IMR-90 (cell line): ENCODE results near the gene DGLUCY. TPM values are rescaled to one million over a fixed set of nuclear protein-coding genes. Genes with fewer than 3 reads are reported as not detected.

Experiments used
- ATAC-seq: fragments of 200-7000 bp; cut with Tn5 transposase; 2 replicates; pipeline ENCODE4 v1.9.1; 2020; ENCODE audit warnings: low read depth, mild to moderate bottlenecking, moderate library complexity
- BruUV-seq: library from RNA; stranded (reverse); fragments of 400-500 nt; replicated peaks from 2 replicates; lab custom pipeline; 2021; lab: Mats Ljungman, UMichigan
- CTCF ChIA-PET: fragments of 300-600 bp; formaldehyde crosslinking; extraction: SDS; loops from one replicate; lab custom pipeline; 2021; ENCODE audit warnings: antibody characterized with exemption; lab: Yijun Ruan, JAX
- POLR2A ChIA-PET: fragments of 300-600 bp; sonication (Branson Sonifier 250); formaldehyde crosslinking; loops from one replicate; lab custom pipeline; 2022; ENCODE audit warnings: antibody characterized with exemption; ENCODE audit not compliant: unreplicated experiment; lab: Charles Lee
- DNase-seq: peaks from one replicate; pipeline ENCODE4 v3.0.0; 2013
- H2AFZ ChIP-seq: replicated peaks from 2 replicates; pipeline ENCODE3; 2013; ENCODE audit warnings: low read length, mild to moderate bottlenecking; ENCODE audit not compliant: poor library complexity
- H2AK5ac ChIP-seq: 2 replicates; pipeline ENCODE4 v1.6.1; 2013; ENCODE audit warnings: low read depth, low read length, inconsistent platforms
- H2AK9ac ChIP-seq: replicated peaks from 2 replicates; pipeline ENCODE3; 2013; ENCODE audit warnings: mild to moderate bottlenecking, low read depth, low read length, moderate library complexity; ENCODE audit not compliant: poor library complexity
- H2BK120ac ChIP-seq: 2 replicates; pipeline ENCODE4 v1.6.1; 2013; ENCODE audit warnings: low read depth, low read length, inconsistent platforms
- H2BK15ac ChIP-seq: 3 replicates; pipeline ENCODE4 v1.6.1; 2013; ENCODE audit warnings: low read depth, low read length, inconsistent platforms
- H2BK20ac ChIP-seq: 2 replicates; pipeline ENCODE4 v1.6.1; 2013; ENCODE audit warnings: low read depth, mild to moderate bottlenecking, inconsistent platforms, low read length, moderate library complexity
- H2BK5ac ChIP-seq: 2 replicates; pipeline ENCODE4 v1.6.1; 2013; ENCODE audit warnings: mild to moderate bottlenecking, low read depth, low read length, inconsistent platforms; ENCODE audit not compliant: poor library complexity, severe bottlenecking
- H3K14ac ChIP-seq: replicated peaks from 2 replicates; pipeline ENCODE4 v1.6.1; 2013; ENCODE audit warnings: low read depth, low read length, inconsistent platforms
- H3K18ac ChIP-seq: 2 replicates; pipeline ENCODE4 v1.6.1; 2013; ENCODE audit warnings: low read depth, low read length, control low read depth
- H3K23ac ChIP-seq: 2 replicates; pipeline ENCODE4 v1.6.1; 2013; ENCODE audit warnings: low read depth, low read length, inconsistent platforms
- H3K27ac ChIP-seq: 2 replicates; pipeline ENCODE4 v1.5.1; 2013; ENCODE audit warnings: mild to moderate bottlenecking, control low read depth, low read length; ENCODE audit not compliant: insufficient read depth
- H3K27me3 ChIP-seq: 2 replicates; pipeline ENCODE4 v1.6.1; 2013; ENCODE audit warnings: low read length; ENCODE audit not compliant: control insufficient read depth, insufficient read depth
- H3K36me3 ChIP-seq: 2 replicates; pipeline ENCODE4 v1.6.1; 2013; ENCODE audit warnings: low read length, mixed read lengths; ENCODE audit not compliant: control insufficient read depth, insufficient read depth
- H3K4ac ChIP-seq: 2 replicates; pipeline ENCODE4 v1.6.1; 2013; ENCODE audit warnings: low read depth, low read length, inconsistent platforms
- H3K4me1 ChIP-seq: 2 replicates; pipeline ENCODE4 v1.6.1; 2013; ENCODE audit warnings: low read length, mixed read lengths; ENCODE audit not compliant: control insufficient read depth, insufficient read depth
- H3K4me2 ChIP-seq: 2 replicates; pipeline ENCODE4 v1.6.1; 2013; ENCODE audit warnings: low read depth, mild to moderate bottlenecking, control low read depth, low read length, moderate library complexity
- H3K4me3 ChIP-seq: 2 replicates; pipeline ENCODE4 v1.5.1; 2013; ENCODE audit warnings: low read depth, mild to moderate bottlenecking, control low read depth, low read length, moderate library complexity; ENCODE audit not compliant: insufficient read depth
- H3K56ac ChIP-seq: 2 replicates; pipeline ENCODE4 v1.6.1; 2013; ENCODE audit warnings: low read length, inconsistent platforms; ENCODE audit not compliant: insufficient read depth; ENCODE audit errors: extremely low read depth
- H3K79me1 ChIP-seq, 2 experiments: 2 replicates each; pipeline ENCODE4 v1.6.1; 2013; ENCODE audit warnings: low read length in 2 of 2, inconsistent platforms in 1 of 2, low read depth in 1 of 2
- H3K9ac ChIP-seq: 2 replicates; pipeline ENCODE4 v1.6.1; 2013; ENCODE audit warnings: low read depth, low read length, control low read depth
- H3K9me1 ChIP-seq: 2 replicates; pipeline ENCODE4 v1.6.1; 2013; ENCODE audit warnings: low read length, inconsistent platforms; ENCODE audit not compliant: insufficient read depth
- H3K9me3 ChIP-seq: 2 replicates; pipeline ENCODE4 v1.6.1; 2013; ENCODE audit warnings: low read length; ENCODE audit not compliant: control insufficient read depth, insufficient read depth
- H4K20me1 ChIP-seq: 2 replicates; pipeline ENCODE4 v1.6.1; 2013; ENCODE audit warnings: low read length, inconsistent platforms; ENCODE audit not compliant: insufficient read depth
- H4K5ac ChIP-seq: 2 replicates; pipeline ENCODE4 v1.6.1; 2013; ENCODE audit warnings: mild to moderate bottlenecking, low read depth, low read length, control low read depth
- H4K8ac ChIP-seq, 2 experiments: 2 replicates each; pipeline ENCODE4 v1.6.1; 2013; ENCODE audit warnings: low read depth in 2 of 2, low read length in 2 of 2, control low read depth in 1 of 2, inconsistent platforms in 1 of 2
- H4K91ac ChIP-seq: 2 replicates; pipeline ENCODE4 v1.6.1; 2013; ENCODE audit warnings: low read depth, low read length, inconsistent platforms; ENCODE audit not compliant: insufficient read depth
- BHLHE40 ChIP-seq: fragments of 150-350 bp; IDR thresholded peaks from 2 replicates; pipeline ENCODE4 v1.6.1; 2016; ENCODE audit warnings: mild to moderate bottlenecking, low read depth, low read length
- MXI1 ChIP-seq: IDR thresholded peaks from 2 replicates; pipeline ENCODE4 v1.6.1; 2012; ENCODE audit warnings: low read depth, mild to moderate bottlenecking, low read length, moderate library complexity, borderline replicate concordance
- POLR2A ChIP-seq: IDR thresholded peaks from 2 replicates; pipeline ENCODE4 v1.6.1; 2012; ENCODE audit warnings: mild to moderate bottlenecking, low read depth, low read length
- RAD21 ChIP-seq: IDR thresholded peaks from 2 replicates; pipeline ENCODE4 v1.6.1; 2012; ENCODE audit warnings: low read length, improper control_type of control experiment
- RFX5 ChIP-seq: IDR thresholded peaks from 2 replicates; pipeline ENCODE4 v1.8.0; 2012; ENCODE audit warnings: low read depth, mild to moderate bottlenecking, low read length, moderate library complexity
- SMC3 ChIP-seq: fragments of 150-350 bp; IDR thresholded peaks from 2 replicates; pipeline ENCODE4 v1.6.1; 2016; ENCODE audit warnings: low read depth, mild to moderate bottlenecking, antibody characterized with exemption, low read length, moderate library complexity
- WGBS, 2 experiments: methylation state at CpG; one replicate each; pipeline versions ENCODE4 v1.1.5 to v1.1.7; 2013; ENCODE audit warnings: missing lambda C conversion rate in 2 of 2; ENCODE audit not compliant: insufficient read length in 1 of 2; ENCODE audit errors: extremely low coverage in 2 of 2; 5-methylcytosine and 5-hydroxymethylcytosine counted together
- dilution Hi-C: fragments of 300-500 bp; cut with HindIII; formaldehyde crosslinking; loops from one replicate; pipeline ENCODE4 v1.14.3; 2018; ENCODE audit warnings: low sequenced_read_pairs; ENCODE audit not compliant: unreplicated experiment
- in situ Hi-C: fragments of 300-500 bp; cut with MboI; formaldehyde crosslinking; loops from 3 replicates; pipeline ENCODE4 v1.14.3; 2019; ENCODE audit warnings: low sequenced_read_pairs, inconsistent platforms, mixed read lengths
- intact Hi-C: fragments of 100-400 bp; cut with micrococcal nuclease; formaldehyde crosslinking; loops from 2 replicates; pipeline ENCODE4 v1.10.0; 2022
- polyA plus RNA-seq, 3 experiments: library from polyadenylated mRNA; depleted of rRNA; stranded (reverse); fragments of >200 nt; gene quantifications; 2 replicates each; pipeline ENCODE4 v1.2.3, GENCODE V29; 2012; ENCODE audit warnings: low replicate concordance in 1 of 3
- total RNA-seq: library from RNA; depleted of rRNA; stranded (reverse); fragments of >200 nt; gene quantifications from 2 replicates; pipeline ENCODE4 v1.2.3, GENCODE V29; 2012
- TF ChIP-seq, protein P1 (sequence below): fragments of 150-350 bp; IDR thresholded peaks from 2 replicates; pipeline ENCODE4 v1.6.1; 2016; ENCODE audit warnings: low read depth, mild to moderate bottlenecking, low read length, moderate library complexity, borderline replicate concordance
- TF ChIP-seq, protein P2 (sequence below): fragments of 150-350 bp; IDR thresholded peaks from 2 replicates; pipeline ENCODE4 v1.6.1; 2017; ENCODE audit warnings: mild to moderate bottlenecking, antibody characterized with exemption, low read length, low read depth

The DGLUCY gene
- total and polyA plus RNA-seq, 2 of the 4 experiments (the other 2 are of a cell fraction): 8.5 to 13.3 TPM

DNA sequence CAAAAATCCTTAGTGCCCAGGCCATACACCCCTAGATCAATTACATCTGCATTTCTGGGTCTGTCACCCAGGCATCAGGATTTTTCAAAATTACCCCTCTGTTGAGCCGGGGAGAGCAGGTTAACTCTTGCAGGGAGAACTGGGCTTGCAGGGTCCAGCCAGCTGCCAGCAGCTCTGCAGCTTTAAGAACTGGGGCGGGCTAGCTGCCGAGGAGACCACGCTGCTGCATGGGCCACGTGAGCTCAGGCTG, at the start of gene DGLUCY (continued):
- TF ChIP-seq, protein P1, sequence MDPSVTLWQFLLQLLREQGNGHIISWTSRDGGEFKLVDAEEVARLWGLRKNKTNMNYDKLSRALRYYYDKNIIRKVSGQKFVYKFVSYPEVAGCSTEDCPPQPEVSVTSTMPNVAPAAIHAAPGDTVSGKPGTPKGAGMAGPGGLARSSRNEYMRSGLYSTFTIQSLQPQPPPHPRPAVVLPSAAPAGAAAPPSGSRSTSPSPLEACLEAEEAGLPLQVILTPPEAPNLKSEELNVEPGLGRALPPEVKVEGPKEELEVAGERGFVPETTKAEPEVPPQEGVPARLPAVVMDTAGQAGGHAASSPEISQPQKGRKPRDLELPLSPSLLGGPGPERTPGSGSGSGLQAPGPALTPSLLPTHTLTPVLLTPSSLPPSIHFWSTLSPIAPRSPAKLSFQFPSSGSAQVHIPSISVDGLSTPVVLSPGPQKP: no peak
- TF ChIP-seq POLR2A (no peak), SMC3 (no peak), MXI1 (peak; percentile 95; the same call in 1 of the 2 replicates)

DNA sequence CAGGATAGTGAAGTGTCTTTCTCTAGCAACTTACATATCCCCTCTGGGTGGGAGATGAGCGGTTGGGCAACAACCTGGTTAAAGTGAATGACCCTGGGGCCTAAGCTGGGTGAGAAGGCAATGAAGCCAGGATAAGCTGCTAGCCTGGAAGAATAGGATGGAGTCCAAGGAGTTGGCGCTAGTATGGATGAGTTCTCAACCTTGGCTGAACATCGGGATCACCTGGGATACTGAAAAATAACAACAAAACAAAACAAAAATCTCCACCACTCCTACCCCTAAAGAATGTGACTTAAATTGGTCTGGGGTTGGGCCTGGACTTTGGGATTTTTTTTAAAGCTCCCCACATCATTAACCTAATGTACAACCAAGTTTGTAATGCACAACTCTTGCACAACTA, 48.6 kb upstream of the DGLUCY start:
- Histone ChIP-seq H3K4ac (no peak overlapping the region), H3K27ac (no peak overlapping the region), H3K9ac (no peak overlapping the region), H3K4me3 (no peak overlapping the region), H4K5ac (no peak overlapping the region), H3K23ac (no peak overlapping the region), H2BK120ac (no peak overlapping the region), H3K36me3 (no peaks in the 10 kb centered on the region), H2BK15ac (no peak overlapping the region), H3K79me1 (no peaks in the 10 kb centered on the region), H3K9me3 (no peaks in the 10 kb centered on the region), H3K4me2 (no peak overlapping the region), H3K27me3 (no peaks in the 10 kb centered on the region), H4K20me1 (no peaks in the 10 kb centered on the region), H2AK9ac (no peak overlapping the region), H2AK5ac (no peak overlapping the region), H2BK20ac (no peak overlapping the region), H3K18ac (no peak overlapping the region), H3K9me1 (no peaks in the 10 kb centered on the region), H4K91ac (no peak overlapping the region), H4K8ac (no peak overlapping the region), H2BK5ac (no peak overlapping the region), H3K4me1 (no peaks in the 10 kb centered on the region), H3K56ac (no peak overlapping the region), H3K14ac (no peak overlapping the region), H2AFZ (no peak overlapping the region)
- ChIA-PET CTCF (interaction anchor here (0.5 kb wide), 1 partner anchor 108 kb away, joined by 5 read pairs; no protein-coding TSS in a partner anchor), POLR2A (no interaction called here)
- no TSS peak for BruUV-seq
- no peak for TF ChIP-seq BHLHE40
- TF ChIP-seq, protein P2, sequence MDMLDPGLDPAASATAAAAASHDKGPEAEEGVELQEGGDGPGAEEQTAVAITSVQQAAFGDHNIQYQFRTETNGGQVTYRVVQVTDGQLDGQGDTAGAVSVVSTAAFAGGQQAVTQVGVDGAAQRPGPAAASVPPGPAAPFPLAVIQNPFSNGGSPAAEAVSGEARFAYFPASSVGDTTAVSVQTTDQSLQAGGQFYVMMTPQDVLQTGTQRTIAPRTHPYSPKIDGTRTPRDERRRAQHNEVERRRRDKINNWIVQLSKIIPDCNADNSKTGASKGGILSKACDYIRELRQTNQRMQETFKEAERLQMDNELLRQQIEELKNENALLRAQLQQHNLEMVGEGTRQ: no peak
- no peak for TF ChIP-seq SMC3
- TF ChIP-seq RFX5: no peak
- TF ChIP-seq RAD21: no peak
- no peak for TF ChIP-seq POLR2A
- TF ChIP-seq, protein P1: no peak
- intact Hi-C loops: no loop called here
- dilution Hi-C loops: no loop called here
- ATAC-seq: no peak
- DNase-seq: no peak
- WGBS, 2 experiments: no CpG with 5 or more reads among the region's 3 CpGs
- in situ Hi-C loops: no loop called here
